ENCODE measurements around the gene NCKIPSD.

The NCKIPSD gene

DNA sequence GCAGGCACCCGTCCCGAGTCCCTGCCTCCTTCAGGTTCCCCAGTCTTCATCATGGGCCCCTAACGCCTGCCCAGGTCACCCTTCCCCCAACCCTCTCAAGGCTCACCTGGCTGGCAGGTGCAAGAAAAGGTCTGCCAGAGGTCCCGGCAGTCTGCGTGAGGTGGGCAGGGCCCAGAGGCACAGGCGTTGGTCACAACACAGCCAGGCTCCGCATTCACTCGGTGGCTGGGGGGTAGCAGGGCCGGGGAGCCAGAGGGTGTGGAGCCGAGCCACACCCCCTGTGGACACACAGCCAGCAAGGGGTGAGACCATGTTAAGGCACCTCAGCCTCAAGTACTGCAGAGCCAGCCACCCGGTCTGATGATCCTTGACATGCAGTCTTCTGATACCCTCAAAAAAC lies 33.9 kb downstream of the NCKIPSD start:
- in situ Hi-C loops (cut with MboI; ENCODE audit: low sequenced_read_pairs): no loop called here

DNA sequence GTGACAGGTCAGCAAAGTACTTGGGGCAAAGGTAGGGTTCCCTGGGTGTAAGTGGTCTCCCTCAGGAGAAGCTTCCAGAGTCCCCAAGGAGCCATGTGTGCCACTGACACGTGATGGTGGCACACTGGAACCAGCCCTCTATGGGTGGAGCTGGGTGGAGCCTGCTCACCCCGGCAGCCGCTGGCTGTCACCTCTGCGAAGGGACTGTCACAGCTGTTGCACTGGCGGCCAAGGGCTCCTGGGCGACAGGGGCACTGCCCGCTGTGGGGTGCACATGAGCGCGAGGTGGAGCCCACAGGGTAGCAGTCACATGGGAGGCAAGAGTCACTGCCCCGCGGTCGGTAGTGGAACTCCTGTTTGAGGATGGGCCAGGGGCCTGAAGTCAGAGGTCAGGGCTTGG lies 35.0 kb downstream of the NCKIPSD start:
- in situ Hi-C loops (cut with MboI; ENCODE audit: low sequenced_read_pairs): no loop called here

DNA sequence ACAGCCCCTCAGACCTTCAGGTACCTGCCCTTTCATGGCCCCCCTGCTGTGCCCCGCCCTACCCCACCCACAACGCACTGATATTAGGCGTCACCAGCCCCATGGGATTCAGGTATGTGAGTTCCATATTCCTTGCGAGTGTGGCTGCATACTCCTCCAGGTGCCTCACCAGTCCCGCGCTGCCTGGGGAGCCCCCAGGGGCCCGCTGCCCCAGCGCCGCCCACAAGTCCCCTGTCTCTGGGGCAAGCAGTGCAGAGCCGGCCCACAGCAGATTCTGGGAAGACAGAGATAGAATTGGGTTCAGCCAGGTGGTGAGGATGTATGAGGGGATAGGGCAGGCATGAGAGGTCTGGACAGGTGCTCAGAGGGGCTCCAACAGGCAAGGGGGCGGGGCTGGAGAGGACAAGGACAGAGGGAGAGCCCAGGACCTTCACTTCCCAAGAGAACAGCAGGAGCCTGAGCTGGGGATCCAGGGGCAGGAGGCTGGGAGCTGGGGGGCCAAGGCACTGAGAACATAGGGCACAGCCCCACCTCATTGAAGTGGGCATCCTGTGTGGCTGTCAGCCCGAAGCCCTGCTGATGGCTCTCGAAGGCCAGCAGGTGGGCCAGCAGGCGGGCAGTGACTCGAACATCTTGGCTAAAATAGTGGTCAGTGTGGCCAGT lies 37.4 kb downstream of the NCKIPSD start:
- in situ Hi-C loops (cut with MboI; ENCODE audit: low sequenced_read_pairs): no loop called here

DNA sequence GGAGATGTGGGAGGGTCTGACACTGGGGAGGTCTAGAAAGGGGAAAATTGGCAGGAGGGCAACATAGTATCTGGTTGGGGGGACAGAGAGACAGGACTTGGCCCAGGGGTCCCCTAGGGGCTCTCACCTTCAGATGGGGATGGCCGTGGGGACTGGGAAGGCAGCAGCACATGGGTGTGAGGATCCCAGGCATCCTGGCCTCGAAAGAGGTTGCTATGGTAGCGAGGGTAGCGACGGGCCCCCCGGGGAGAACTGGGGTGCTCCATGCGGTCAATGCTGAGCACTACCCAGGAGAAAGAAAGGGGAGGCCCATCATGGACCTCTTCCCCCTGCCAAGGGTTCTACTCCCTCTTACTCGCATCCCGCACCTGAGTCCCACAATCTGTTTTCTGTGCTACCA lies 38.0 kb downstream of the NCKIPSD start:
- in situ Hi-C loops (cut with MboI; ENCODE audit: low sequenced_read_pairs): no loop called here

DNA sequence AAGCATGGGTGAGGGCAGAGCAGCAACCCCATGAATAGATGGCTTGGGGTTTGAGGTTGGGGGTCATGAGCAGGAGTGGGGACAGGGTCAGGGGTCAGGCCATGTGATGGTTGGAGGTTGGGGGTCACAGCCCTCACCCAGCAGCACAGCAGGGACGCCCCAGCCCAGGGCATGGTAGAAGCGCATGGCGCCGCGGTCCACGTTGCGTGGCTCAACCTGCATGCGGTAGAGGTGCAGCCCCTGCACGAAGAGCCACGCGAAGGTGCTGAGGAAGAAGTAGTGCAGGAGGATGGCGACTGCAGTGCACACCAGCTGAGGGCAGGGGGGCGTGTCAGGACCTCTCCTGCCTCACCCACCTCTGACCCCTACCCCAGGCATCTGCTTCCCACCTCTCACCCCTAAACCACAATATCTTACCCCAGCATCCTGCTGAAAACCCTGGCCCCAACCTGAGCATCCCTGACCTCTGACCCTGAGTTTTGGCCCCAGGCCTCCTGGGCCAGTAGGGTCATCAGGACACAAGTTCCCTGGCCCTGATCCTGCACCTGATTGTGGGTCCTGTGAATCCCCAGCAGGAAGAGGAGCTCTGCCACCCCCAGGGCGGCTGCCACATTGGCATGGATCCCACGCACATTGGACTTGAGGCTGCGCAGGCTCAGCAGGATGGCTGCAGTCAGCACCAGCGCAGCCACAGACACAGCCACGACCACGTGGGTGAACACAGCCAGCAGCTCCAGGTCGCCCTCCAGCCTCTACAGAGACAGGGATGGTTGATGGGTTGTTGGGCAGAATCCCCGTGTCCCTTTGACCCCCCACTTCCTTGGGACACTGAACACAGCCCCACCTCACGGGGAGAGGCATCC lies 40.6 kb downstream of the NCKIPSD start:
- in situ Hi-C loops (cut with MboI; ENCODE audit: low sequenced_read_pairs): no loop called here

DNA sequence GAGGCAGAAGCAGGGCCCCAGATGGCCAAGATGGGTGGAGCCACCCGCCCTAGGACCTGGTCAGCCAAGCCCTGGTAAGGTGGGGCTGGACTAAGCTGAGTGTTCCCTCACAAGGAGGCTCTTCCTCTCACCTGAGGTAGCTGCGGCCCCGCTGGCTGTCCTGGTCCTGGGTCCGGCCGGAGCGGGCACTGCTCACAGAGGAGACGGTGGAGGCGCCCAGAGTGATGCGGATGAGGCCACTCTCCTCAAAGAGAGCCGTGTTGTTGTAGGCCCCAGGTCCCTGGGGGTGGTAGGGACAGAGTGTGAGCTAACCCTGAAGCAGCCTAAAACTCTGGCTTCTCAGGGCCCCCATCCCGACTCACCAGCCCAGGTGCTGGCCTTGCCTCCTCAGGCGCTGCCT lies 43.1 kb downstream of the NCKIPSD start:
- in situ Hi-C loops (cut with MboI; ENCODE audit: low sequenced_read_pairs): no loop called here

DNA sequence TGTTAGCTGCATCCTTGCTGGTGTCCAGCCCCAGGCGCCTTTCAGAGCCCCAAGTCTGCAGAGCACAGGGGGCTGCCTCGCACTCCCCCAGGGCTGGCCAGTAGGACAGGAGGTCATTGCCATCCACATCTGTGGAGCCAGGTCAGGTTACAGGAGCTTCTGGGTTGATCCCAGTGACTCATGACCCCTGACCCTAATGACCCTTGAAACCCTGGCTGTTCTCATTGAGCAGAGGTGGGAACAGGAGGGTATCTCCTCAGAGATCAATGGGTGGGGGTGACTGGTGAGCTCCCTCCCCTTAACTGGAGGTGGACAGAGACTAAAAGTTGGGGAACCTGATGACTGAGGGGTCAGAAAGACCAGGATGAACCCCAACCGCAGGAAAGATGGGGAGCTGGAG lies 44.3 kb downstream of the NCKIPSD start:
- in situ Hi-C loops (cut with MboI; ENCODE audit: low sequenced_read_pairs): no loop called here

DNA sequence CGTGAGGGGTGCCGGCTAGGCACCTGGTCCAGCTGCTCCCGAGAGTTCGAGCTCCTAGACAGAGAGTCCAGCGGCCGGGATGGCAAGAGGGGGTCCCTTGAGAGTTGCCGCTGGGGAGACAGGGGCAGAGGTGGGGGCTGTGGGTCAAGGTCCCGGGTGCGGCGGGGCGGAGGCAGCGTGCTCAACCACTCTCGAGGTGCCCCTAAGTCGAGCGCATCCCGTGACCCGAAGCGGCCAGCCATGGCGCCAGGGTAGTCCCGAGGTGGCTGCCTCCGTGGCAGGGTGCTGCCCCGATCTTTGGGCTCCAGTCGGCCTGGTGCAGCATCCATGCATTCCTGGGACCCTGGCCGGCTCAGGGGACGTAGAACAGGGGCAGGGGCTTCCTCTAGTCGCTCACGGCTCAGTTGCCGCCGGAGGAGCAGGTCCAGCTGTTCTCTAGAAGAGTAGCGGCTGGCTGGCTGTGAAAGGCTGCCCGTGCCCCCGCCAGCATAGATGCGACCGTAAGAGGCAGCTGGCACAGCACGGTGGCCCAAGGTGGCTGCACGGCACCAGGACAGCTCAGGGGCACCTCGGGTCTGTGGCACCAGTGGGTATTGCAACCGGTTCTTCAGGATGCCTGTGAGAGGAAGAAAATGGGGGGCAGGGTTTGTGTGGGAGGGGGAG lies 45.6 kb downstream of the NCKIPSD start:
- in situ Hi-C loops (cut with MboI; ENCODE audit: low sequenced_read_pairs): no loop called here

DNA sequence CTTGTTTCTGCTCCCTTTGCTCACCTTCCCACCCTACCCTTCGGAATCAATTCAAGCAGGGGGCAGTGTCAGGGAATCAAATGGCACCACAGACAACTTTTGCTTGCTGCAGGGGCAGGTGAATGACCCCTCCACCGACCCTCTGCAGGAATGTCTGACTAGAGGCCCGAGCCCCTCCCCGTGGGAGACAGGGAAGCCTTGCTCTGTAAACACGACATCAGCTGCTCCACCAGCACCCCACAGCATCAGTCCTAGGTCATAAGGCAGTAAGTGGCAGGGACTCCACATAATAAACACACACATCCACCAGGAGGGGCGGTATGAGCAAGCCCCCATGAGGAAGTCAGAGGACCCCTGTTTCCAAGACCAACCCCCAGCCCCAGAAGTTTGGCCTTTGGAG lies 48.4 kb downstream of the NCKIPSD start:
- in situ Hi-C loops (cut with MboI; ENCODE audit: low sequenced_read_pairs): no loop called here

DNA sequence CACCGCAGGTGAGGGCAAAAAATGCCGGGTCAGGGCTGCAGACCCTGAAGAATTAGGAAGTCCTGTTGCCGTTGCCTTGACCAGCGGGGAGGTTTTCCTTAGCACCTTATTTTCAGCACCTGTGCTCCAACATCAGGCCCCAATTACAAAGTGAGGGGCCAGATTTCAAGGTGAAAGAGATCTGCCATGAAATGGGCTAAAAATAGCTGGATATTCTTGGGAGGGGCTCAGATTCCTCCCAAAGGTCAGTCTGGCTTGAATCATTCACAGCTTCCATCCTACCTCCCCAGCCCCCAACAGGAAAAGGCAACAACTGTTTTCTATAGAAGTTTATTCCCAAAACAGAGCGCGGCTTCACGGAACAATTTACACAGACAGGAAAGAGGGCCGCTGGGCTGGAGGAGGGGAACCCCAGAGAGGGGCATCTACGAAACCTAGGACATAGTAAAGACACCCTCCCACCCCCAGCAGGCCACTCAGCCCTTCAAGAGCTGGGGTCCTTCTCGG lies 49.5 kb downstream of the NCKIPSD start:
- in situ Hi-C loops (cut with MboI; ENCODE audit: low sequenced_read_pairs): no loop called here

DNA sequence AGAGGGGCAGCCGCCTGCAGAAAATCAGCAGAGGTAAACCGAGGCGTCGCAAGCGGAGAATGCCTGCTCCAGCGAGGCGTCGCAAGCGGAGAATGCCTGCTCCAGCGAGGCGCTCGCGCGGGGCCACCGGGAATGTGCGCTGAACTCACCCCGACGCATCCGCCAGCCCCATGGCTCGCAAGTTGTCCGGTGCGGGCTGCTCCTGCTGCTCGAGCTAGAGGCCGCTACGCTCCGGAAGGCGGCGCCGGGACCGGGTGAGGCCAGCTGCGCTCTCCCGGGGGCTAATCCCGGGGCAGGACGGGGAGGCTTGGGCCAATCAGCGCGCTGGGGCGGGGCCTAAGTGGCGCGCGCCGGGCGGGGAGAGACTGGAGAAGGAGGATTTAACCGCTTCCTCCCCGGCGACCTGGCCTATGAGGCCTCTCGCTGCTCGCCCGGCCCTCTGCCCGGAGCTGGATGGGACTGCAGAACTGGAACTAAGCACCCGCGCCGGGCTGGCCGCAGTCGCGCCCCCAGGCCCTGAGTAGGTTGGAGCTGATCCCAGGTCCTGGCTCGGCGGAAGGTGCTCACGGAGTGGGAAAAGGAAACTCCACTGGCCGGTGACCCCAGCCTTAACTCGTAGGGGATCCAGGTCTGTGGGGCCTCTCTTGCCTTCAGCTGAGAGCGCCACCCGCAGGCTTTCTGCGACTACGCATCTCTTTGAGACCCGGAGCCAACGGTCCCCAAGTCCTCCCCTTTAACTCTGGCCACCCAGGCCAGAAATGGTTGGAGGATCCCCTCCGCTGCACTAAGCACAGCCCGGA lies 50.3 kb downstream of the NCKIPSD start, which contains the start of gene SLC26A6:
TSS of gene SLC26A6 (minus strand) at position 240 of the 800 bp plus-strand sequence. CDS start at position 172, 68 bp downstream.
- in situ Hi-C loops (cut with MboI; ENCODE audit: low sequenced_read_pairs): no loop called here

DNA sequence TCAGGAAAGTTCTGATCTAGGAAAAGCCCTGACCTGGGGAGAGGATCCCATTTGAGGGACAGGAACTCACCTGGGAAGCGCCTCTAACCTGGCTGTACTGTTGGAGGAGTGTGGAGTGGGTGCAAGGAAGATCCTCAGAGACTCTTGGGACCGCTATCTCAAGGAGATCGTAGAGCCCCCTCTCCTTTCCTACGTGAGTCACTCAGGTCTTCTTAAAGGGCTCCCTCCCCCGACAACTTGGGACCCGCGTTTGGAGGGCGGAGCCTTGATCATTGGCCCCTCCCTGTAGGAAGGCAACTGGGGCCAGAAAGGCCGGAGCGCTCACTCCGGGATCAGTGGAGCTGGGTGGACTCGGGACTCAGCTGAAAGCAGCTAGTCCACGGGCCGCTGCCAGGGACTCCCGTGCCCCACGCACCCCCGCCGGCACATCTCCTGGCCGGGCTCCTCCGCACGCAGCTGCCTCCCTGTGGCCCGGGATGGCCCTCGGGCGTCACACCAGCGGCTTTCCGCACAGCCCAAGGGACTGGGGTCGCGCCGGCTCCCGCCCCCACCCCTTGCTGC lies 51.0 kb downstream of the NCKIPSD start:
- in situ Hi-C loops (cut with MboI; ENCODE audit: low sequenced_read_pairs): no loop called here

DNA sequence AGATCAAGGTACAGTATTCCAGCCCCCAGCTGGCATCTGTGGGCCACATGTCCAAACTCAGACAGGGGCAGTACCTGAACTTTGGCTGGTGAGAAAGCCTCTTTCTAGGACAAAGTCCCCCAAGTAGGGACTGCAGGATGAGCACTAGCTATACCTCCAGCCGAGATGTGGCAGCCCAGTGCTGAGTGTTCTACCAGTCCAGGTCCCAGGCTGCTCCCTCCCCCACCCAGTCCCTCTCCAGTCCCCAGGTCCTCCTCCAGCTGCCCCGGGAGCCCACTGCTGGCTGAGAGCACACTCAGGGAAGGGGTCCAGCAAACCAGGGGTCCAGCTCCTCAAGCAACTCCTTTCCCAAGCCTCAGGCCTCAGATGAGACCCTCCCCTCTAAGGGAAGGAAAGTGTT lies 52.0 kb downstream of the NCKIPSD start:
- in situ Hi-C loops (cut with MboI; ENCODE audit: low sequenced_read_pairs): no loop called here

DNA sequence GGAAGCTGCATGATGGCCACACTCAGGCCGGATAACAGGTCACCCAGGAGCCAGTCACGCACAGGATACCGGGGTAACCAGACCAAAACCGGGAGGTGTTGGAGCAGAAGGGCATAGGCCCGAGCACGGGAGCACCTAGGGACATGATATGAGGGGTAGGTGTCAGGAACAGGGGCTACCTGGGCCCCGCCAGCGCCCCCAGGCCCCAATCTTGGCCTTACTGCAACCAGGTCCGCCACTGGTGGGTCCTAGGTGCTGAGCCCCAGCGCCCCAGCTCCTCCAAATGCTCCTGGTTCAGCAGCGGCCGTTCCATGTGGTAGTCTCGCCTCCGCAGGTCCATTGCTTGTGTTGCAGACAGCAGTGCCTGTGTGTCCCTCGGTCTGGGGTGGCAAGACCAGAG lies 52.5 kb downstream of the NCKIPSD start:
- in situ Hi-C loops (cut with MboI; ENCODE audit: low sequenced_read_pairs): no loop called here

DNA sequence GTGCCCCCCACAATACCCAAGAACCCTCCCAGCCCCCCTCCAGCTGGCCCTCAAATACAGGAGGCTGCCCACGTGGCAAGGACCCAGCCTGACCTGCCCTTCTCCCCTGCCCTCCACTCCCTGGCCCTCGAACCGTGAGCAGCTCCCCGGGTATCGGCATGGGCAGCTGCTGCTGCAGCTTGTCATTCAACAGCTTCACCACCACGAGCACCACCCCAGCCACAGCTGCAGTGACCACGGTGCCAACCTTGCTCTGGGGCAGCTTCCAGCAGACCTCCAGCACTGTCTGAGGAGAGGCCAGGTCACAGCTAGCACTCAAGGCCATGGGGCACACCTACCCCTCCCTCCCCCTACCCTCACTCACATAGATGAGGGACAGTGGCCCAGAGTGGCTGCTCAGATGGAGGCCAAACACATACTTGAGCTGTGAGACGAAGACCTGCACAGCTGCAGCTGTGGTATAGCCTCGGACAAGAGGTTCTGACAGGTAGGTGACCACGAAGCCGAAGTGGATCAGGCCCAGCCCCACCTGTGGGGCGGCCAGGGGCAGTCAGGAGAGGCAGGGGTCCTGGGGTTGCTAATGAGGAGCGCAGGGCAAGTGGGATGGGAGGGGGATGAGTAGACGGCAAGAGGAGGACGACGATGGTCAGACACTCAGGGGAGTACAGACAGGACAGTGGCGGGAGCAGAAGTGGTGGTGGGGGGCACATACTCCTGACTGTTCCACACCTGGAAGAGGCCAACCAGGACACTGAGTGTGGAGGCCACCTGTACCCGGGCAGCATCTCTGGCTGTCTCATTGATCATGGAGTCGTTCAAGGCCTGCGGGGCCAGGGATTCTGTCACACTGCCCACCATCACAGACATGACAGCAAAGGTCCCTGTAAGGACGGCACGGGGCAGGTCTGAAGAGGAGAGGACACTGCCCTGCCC lies 53.9 kb downstream of the NCKIPSD start:
- in situ Hi-C loops (cut with MboI; ENCODE audit: low sequenced_read_pairs): no loop called here

DNA sequence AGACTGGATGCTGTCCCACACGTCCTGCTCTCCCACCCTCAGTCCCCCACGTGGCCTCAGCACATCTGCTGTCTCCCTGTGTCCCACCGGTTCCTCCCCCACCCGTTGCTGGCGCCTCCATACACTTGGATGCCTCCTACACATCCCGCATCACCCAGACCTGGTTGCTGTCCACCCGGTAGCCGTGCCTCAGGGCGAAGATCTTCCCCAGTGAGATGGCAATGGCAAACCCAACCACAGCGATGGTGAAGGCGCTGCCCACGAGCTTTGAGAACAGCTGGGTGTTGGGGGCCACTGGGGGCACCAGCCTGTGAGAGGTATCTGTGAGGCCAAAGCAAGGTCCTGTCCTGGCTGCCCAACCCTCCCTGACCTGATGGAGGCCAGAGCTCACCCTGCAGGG lies 54.9 kb downstream of the NCKIPSD start:
- in situ Hi-C loops (cut with MboI; ENCODE audit: low sequenced_read_pairs): no loop called here

DNA sequence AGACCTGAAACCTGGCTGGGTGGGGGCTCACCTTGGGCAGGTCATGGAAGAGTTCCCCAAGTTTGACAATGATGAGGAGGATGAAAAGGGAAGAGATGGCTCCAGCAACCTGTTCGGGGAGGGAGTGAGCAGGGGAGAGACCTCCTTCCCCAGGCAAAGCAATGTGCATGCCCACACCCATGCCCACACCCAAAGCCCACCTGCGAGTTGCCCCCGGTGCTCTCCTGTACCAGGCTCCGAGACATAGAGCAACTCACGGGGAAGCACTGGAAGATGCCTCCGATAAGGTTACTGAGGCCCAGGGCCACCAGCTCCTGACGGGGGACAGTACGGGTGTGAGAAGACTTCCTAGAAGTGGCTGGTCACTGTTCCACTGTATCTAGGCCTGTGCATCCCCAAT lies 55.3 kb downstream of the NCKIPSD start:
- in situ Hi-C loops (cut with MboI; ENCODE audit: low sequenced_read_pairs): no loop called here

DNA sequence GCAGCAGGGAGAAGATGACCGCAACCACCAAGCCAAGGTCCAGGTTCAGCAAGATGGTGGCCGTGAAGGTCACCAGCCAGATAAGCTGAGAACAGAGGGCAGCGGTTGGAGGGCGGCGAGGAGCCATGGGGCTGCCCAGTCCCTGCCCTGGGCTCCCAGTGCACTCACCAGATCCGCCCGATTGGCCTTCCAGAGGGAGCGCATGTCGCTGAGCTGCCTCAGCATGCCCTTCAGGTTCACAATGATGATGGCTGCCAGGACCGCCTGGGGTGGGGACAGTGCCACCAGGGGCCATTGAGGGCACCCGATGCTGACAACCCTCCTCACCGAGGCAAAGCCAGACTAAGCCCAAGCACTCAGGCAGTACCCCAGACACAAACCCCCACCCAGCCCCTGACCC lies 55.8 kb downstream of the NCKIPSD start:
- in situ Hi-C loops (cut with MboI; ENCODE audit: low sequenced_read_pairs): no loop called here

DNA sequence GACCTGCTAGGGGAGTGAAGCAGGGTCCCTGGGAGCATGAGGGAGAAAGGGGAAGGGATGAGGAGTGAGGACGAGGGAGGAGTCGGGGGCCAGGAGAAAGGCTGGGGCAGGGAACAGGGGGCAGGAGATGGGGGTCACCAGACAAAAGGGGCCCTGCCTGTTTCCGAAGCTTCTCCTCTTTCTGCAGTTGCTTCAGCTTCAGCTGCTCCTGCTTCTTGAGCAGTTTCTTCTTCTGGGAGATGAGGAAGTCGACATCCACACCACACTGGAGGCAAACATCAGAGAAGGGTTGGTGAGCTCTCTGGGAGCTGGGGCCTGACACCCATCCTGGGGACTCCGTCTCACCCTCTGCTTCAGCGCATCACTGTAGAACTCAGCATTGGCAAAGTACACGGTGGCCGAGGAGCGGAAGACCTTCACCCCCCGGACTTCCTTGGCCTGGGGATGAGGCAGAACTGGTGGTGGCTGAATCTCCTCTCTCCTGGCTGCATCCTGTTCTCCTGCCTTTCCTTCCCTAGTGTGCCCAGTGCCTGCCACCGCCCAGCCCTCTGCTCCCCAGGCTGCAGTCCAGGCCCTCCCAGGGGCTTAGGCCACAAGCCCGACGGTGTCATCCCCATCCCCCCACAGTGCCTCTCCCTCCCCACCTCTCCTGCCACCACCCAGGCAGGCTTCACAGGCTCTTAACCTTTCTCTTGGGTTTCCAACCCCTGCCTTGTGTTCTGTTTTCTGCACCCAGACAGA lies 57.3 kb downstream of the NCKIPSD start:
- in situ Hi-C loops (cut with MboI; ENCODE audit: low sequenced_read_pairs): no loop called here

Measured in HL-60/S4 (cell line).